Ureter (tissue), 1 donor: ENCODE data around the gene ATAD1. TPM values are rescaled to one million over a fixed set of nuclear protein-coding genes. Genes with fewer than 3 reads are reported as not detected.
"Not testable (repeated sequence)": the region's sequence is repeated elsewhere in the genome, so short reads cannot be mapped to it uniquely, and the experiment has no call there.

Experiments
- DNase-seq: peaks from one replicate; pipeline ENCODE4 v3.0.0-alpha.2; 2020; ENCODE audit warnings: low spot score
- total RNA-seq: library from RNA; stranded (reverse); gene quantifications from one replicate; pipeline ENCODE4 v1.2.4, GENCODE V29; 2023
- donor health status: DM: yes; HTN: yes; CAD: no.

The ATAD1 gene
- 69.8 TPM for total RNA-seq

GRCh38 chr10:87817609-87818504 lies at the start of gene ATAD1:
ATAD1 (minus strand) TSS chr10:87818226; CDS start chr10:87814599, 3,627 bp downstream.
- DNase-seq, result peak; percentile 89

DNA sequence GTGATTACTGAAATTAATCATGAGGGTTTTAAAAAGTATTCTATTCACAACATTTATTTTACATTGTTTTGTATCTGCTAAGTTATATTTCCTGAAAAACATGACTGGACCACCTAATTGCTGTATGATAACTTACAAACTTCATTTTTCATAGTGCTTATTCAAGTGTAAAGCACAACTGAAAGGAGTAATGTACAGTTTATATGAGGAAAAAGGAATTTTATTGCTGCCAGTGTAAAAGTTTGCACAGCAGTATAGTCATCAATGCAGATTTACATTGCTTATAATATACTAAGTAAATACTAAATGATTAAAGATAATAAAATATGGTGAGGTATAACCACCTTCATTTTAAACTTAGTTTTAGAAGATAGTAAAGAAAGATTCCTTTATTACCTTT lies 49.4 kb upstream of the ATAD1 start:
- DNase-seq, result no peak

DNA sequence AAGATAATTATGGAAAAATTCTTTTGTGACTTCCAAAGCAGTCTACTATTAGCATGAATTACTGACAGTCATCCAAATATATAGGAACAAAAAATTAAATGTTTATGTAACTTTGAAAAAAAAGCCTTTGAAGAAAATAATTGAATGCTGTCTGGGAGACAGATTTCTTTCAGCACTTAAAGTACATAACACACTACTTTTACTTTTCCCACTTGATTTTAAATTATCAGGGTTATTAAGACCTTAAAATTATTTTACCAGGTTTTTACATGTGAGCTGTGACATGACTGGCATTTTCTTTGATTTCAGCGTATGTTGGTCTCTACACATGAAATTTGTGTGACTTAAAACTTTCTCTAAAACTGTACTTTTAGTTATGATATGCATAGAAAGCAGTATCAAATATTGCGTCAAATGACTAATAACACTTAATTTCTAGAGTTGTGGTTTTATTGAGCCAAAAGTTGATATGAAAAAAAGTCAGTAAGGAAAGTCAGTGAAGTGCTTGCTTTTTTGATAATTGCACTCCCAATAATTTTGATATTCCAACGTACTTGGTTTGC lies 48.5 kb upstream of the ATAD1 start:
- DNase-seq, result no peak

DNA sequence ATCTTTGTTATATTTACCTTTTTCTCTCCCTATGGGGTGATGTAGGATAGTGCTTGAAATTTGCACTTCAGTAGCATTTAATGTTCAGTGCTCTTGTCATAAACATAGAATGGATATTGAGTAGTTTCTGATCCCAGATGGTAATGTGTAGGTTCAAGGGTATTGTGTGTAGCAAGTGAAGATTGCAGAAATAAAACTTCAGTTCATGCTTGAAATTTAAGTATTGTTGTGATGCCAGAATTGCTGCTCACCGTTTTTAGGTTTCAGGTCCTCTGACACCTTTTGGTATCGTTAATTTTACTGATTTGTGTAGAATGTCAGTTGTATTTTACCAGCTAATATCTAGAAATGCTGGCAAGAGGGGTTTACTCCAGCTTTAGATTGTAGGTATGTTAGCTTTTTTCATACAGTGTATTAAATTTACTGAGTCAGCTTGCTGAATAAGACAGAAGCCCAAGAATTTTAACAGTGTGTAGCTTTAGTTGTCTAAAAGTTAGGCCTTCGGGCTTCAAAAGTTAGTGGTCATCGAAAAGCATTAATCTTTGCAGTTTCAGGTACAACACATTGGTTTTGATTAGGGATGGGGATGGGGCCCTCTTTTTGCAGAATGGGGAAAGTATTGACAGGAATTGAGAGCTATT lies 47.3 kb upstream of the ATAD1 start:
- no peak for DNase-seq

- DNase-seq, result no peak
These were observed 46.6 kb upstream of the ATAD1 start for GRCh38 chr10:87864496-87865059.

DNA sequence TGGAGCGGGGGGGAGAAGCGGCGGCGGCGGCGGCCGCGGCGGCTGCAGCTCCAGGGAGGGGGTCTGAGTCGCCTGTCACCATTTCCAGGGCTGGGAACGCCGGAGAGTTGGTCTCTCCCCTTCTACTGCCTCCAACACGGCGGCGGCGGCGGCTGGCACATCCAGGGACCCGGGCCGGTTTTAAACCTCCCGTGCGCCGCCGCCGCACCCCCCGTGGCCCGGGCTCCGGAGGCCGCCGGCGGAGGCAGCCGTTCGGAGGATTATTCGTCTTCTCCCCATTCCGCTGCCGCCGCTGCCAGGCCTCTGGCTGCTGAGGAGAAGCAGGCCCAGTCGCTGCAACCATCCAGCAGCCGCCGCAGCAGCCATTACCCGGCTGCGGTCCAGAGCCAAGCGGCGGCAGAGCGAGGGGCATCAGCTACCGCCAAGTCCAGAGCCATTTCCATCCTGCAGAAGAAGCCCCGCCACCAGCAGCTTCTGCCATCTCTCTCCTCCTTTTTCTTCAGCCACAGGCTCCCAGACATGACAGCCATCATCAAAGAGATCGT lies 46.0 kb upstream of the ATAD1 start:
- not testable (repeated sequence) for DNase-seq

GRCh38 chr10:87863053-87863943 lies 45.3 kb upstream of the ATAD1 start, which contains the start of the genes KLLN and PTEN:
KLLN (minus strand) TSS chr10:87863533; CDS start chr10:87862487, 1,046 bp downstream.
PTEN (plus strand) TSS chr10:87863625; CDS start chr10:87864470, 845 bp downstream.
- peak; percentile 93 for DNase-seq

DNA sequence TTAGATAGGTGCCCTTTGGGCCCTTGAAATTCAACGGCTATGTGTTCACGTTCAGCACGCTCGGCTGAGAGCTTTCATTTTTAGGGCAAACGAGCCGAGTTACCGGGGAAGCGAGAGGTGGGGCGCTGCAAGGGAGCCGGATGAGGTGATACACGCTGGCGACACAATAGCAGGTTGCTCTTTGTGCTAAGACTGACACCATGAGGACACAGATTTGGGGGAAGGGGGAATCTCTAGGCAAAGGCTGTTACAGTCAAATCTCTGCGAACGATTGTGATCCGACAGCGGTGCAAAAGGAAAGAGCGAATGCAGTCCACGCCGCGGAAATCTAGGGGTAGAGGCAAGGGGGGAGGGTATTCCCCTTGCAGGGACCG lies 44.6 kb upstream of the ATAD1 start:
- no peak for DNase-seq

- DNase-seq, result peak; percentile 98
These were observed 44.1 kb upstream of the ATAD1 start for GRCh38 chr10:87861953-87862678.

DNA sequence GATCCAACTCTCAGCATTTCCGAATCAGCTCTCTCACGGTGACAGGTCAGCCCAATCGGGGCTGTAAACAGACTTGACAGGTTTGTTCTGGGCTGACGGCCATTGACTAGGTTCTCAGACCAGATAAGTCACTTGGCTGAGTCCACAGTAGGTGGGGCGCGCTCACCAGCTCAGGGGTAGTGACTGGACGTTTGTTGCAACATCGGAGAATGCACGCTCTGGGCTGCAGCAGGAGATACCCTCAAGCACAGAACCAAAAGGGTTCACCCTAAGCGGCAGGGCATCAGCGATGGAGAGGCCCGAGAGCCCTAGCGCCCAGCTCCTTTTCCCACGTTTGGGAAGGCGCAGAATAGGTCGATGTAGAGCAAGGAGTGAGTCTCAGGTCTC lies 43.5 kb upstream of the ATAD1 start:
- peak; percentile 86 for DNase-seq

GRCh38 chr10:87860816-87861403 lies 42.9 kb upstream of the ATAD1 start:
- no peak for DNase-seq

DNA sequence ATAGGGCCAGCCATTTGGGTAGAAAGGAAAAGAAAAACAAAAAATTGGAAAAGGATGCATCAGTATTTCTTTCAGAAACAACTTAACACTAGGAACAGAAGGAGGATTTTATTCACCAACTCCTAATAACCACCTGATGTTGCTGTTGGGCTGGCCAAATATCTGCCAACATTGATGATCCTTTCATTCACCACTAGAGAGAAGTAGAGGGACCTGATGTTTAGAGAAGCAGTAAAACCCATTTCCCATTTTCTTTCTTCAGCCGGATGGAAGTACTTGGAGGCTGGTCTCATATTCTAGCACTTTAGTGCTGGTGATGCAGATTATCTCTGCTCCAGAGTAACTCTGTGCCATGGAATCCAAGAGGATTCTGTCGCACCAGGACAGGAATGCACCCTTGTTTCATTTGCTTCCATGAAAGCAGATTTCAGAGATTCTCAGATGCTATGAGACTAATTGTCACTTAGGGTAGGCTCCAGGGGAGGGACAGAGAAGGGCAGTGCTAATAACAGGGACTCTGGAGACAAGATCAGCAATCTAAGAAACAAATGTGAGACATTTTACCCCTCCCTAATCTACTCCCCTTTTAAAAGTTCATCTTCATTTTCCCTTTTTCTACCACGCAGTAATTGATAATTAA lies 42.2 kb upstream of the ATAD1 start:
- peak; percentile 52 for DNase-seq

GRCh38 chr10:87855665-87856064 lies 37.6 kb upstream of the ATAD1 start:
- DNase-seq, result not testable (repeated sequence)

DNA sequence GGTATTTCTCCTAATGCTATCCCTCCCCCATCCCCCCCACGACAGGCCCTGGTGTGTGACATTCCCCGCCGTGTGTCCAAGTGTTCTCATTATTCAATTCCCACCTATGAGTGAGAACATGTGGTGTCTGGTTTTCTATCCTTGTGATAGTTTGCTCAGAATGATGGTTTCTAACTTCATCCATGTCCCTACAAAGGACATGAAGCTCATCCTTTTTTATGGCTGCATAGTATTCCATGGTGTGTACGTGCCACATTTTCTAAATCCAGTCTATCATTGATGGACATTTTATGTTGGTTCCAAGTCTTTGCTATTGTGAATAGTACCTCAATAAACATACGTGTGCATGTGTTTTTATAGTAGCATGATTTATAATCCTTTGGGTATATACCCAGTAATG lies 37.2 kb upstream of the ATAD1 start:
- DNase-seq, result not testable (repeated sequence)

DNA sequence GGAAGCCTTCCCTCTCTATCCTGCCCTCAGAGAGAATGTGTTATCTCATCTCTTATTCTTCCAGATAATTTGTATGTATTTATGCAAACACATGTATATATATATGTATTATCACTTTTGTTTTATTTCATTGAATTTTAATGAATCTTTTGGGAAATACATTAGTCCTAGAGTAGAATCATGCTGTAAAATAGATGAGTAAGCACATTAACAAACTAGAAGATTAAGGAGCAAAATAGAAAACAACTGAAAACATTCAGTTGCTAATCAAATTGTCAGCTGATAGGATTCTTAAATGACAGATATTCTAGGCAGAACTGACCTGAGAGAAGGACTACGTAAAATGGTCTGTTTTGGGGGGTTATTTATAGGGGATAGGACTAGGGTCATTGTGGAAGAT lies 34.1 kb upstream of the ATAD1 start:
- no peak for DNase-seq

DNA sequence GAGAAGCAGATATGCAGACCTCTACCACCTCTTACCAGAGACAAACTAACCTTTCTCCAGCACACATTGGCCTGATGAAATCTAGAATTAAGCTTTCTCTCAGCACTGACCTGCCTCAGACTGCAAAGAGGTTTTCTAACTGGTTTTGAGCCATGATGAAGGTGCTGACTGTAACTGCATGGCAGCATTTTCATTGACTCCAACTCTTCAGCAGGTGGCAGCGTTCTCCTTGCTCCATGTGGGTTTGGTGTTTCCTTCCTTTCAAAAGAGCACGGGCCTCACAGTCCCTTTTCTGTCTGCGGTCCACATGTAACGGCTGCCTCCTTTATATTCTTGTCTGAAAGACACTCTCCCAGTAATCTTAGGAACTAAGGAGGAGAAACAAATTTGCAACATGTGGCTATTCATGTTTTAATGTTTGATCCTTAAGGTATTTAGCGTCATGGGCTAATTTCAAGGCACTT lies 32.7 kb upstream of the ATAD1 start:
- peak; percentile 61 for DNase-seq

- DNase-seq, result no peak
These were observed 31.0 kb upstream of the ATAD1 start for GRCh38 chr10:87849001-87849400.

DNA sequence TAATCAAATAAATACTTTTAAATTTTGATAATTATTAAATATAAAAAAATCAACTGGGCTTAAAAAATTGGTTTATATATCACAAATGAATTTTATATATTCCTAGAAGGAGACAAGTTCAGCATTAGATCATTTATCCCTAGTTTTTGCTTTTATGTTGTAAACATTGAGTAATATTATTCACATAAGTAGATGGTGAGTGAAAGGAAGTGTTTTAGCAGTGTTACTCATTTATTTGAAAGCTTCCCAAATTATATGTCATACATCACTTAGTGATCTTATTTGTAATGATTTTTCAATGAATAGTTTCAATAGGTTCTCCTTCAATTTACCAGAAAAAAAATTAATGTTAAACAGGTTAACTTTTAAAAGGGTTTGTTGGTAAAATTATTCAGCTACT lies 29.5 kb upstream of the ATAD1 start:
- DNase-seq, result no peak

DNA sequence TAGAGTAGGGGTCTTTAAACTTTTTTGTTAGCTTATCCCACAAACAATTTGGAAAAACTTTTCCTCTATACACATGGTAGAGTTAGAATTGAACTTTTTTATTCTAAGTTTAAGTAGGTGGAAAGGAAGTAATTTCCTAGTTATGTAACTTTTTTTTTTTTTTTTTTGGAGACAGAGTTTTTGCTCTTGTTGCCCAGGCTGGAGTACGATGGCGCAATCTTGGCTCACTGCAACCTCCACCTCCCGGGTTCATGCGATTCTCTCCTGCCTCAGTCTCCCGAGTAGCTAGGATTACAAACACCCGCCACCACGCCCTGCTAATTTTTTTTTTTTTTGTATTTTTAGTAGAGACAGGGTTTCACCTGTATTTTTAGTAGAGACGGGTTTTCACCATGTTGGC lies 28.7 kb upstream of the ATAD1 start:
- DNase-seq, result not testable (repeated sequence)
